ENCODE results near the gene ZNF407.
A peak's percentile ranks its signal among the peaks of the same experiment; 100 is the strongest.

GRCh38 chr18:74652392-74652988 is 54.8 kb downstream of the ZNF407 start:
- TF ChIP-seq REST (IDR thresholded peaks at IDR 0.05; ENCODE audit: unreplicated experiment) (no peak), CTCF (conservative IDR thresholded peaks at IDR 0.05; ENCODE audit: low read depth in 2 of 2) (peak; percentile 57 to 73), EZH2 (IDR thresholded peaks at IDR 0.05; ENCODE audit: low read depth, unreplicated experiment) (no peak), POLR2AphosphoS5 (IDR thresholded peaks at IDR 0.05; ENCODE audit: low read depth) (no peak), EZH2phosphoT487 (IDR thresholded peaks at IDR 0.05; ENCODE audit: unreplicated experiment) (no peak), JUNB (IDR thresholded peaks at IDR 0.05; ENCODE audit: unreplicated experiment) (no peak), CREB1 (CRISPR knock-in tag; IDR thresholded peaks at IDR 0.05; ENCODE audit: low read depth) (no peak), ZNF331 (CRISPR knock-in tag; IDR thresholded peaks at IDR 0.05; ENCODE audit: low read depth) (no peak)
